Keratinocyte (primary cell): ENCODE results near the gene ZBTB21. TPM values are rescaled to one million over a fixed set of nuclear protein-coding genes. Genes with fewer than 3 reads are reported as not detected.

Experiments used
- DNase-seq: peaks from one replicate; pipeline ENCODE4 v3.0.0-alpha.2; 2011; ENCODE audit warnings: low read depth, missing footprints, low spot score
- FAIRE-seq: peaks from 2 replicates; lab custom pipeline; 2011; peaks lifted over from hg19 to GRCh38; lab: Jason Lieb, UNC
- H2AFZ ChIP-seq: 2 replicates; pipeline ENCODE4 v1.6.0; 2012; ENCODE audit warnings: low read length, control low read depth, inconsistent platforms; ENCODE audit not compliant: control insufficient read depth
- H3K27ac ChIP-seq: 2 replicates; pipeline ENCODE4 v1.5.1; 2011; ENCODE audit warnings: low read length; ENCODE audit not compliant: control insufficient read depth, insufficient read depth
- H3K27me3 ChIP-seq: 3 replicates; pipeline ENCODE4 v1.6.0; 2011; ENCODE audit warnings: low read length; ENCODE audit not compliant: control insufficient read depth, insufficient read depth; ENCODE audit errors: extremely low read depth
- H3K36me3 ChIP-seq, 2 experiments: 2 replicates in 1 of 2; 3 replicates in 1 of 2; pipeline ENCODE4 v1.5.1; 2011; ENCODE audit warnings: low read length in 2 of 2, mild to moderate bottlenecking in 1 of 2; ENCODE audit not compliant: control insufficient read depth in 2 of 2, insufficient read depth in 2 of 2; ENCODE audit errors: extremely low read depth in 1 of 2
- H3K4me1 ChIP-seq: 3 replicates; pipeline ENCODE4 v1.5.1; 2011; ENCODE audit warnings: low read length; ENCODE audit not compliant: control insufficient read depth, insufficient read depth; ENCODE audit errors: extremely low read depth
- H3K4me2 ChIP-seq: 3 replicates; pipeline ENCODE4 v1.6.0; 2011; ENCODE audit warnings: low read depth, low read length; ENCODE audit not compliant: control insufficient read depth, insufficient read depth; ENCODE audit errors: extremely low read depth
- H3K4me3 ChIP-seq, 3 experiments: fragments of 200-600 bp in 1 of 3; sonication (generic) in 1 of 3; 2 replicates in 2 of 3; 3 replicates in 1 of 3; pipeline ENCODE4 v1.5.1; 2011 to 2016; ENCODE audit warnings: low read length in 3 of 3, mild to moderate bottlenecking in 3 of 3, control low read depth in 2 of 3, inconsistent platforms in 1 of 3, low read depth in 1 of 3, mixed read lengths in 1 of 3, mixed run types in 1 of 3, moderate library complexity in 1 of 3; ENCODE audit not compliant: control insufficient read depth in 2 of 3, insufficient read depth in 2 of 3; ENCODE audit errors: extremely low read depth in 1 of 3
- H3K79me2 ChIP-seq: 2 replicates; pipeline ENCODE4 v1.6.0; 2012; ENCODE audit warnings: low read length; ENCODE audit not compliant: control insufficient read depth, insufficient read depth
- H3K9ac ChIP-seq: 3 replicates; pipeline ENCODE4 v1.6.0; 2011; ENCODE audit warnings: low read length; ENCODE audit not compliant: control insufficient read depth, insufficient read depth; ENCODE audit errors: extremely low read depth
- H3K9me1 ChIP-seq: 3 replicates; pipeline ENCODE4 v1.6.0; 2011; ENCODE audit warnings: low read length; ENCODE audit not compliant: control insufficient read depth, insufficient read depth; ENCODE audit errors: extremely low read depth
- H3K9me3 ChIP-seq: 2 replicates; pipeline ENCODE4 v1.5.1; 2012; ENCODE audit warnings: low read depth, low read length; ENCODE audit not compliant: control insufficient read depth
- H4K20me1 ChIP-seq: 3 replicates; pipeline ENCODE4 v1.6.0; 2011; ENCODE audit warnings: low read length; ENCODE audit not compliant: control insufficient read depth, insufficient read depth; ENCODE audit errors: extremely low read depth
- EZH2 ChIP-seq: IDR thresholded peaks from one replicate; pipeline ENCODE4 v1.6.1; 2012; ENCODE audit warnings: inconsistent platforms, mild to moderate bottlenecking, low read length, moderate library complexity
- dilution Hi-C: fragments of 300-500 bp; cut with MboI; formaldehyde crosslinking; loops from one replicate; pipeline ENCODE4 v1.7.0; 2020; ENCODE audit warnings: low sequenced_read_pairs; ENCODE audit not compliant: extremely low pct_ligation_motif_present
- polyA plus RNA-seq, 5 experiments: library from polyadenylated mRNA; depleted of rRNA in 3 of 5; stranded (reverse) in 3 of 5; stranded (forward) in 1 of 5; unstranded in 1 of 5; fragments of >200 nt; gene quantifications; 1 replicate in 1 of 5; 2 replicates in 3 of 5; 3 replicates in 1 of 5; pipeline versions ENCODE4 v1.2.1 to v1.2.3, GENCODE V29; 2011 to 2012; ENCODE audit warnings: missing spikeins in 2 of 5, low read depth in 1 of 5, low replicate concordance in 1 of 5
- TF ChIP-seq, protein P1 (sequence below), 3 experiments: IDR thresholded peaks in 1 of 3; conservative IDR thresholded peaks in 1 of 3; optimal IDR thresholded peaks in 1 of 3; 2 replicates in 2 of 3; 3 replicates in 1 of 3; pipeline versions ENCODE3 to v1.5.1; 2011; ENCODE audit warnings: low read length in 3 of 3, mild to moderate bottlenecking in 3 of 3, moderate library complexity in 2 of 3, control low read depth in 1 of 3, inconsistent platforms in 1 of 3; ENCODE audit not compliant: insufficient read depth in 2 of 3; ENCODE audit errors: extremely low read depth in 1 of 3

The ZBTB21 gene
- polyA plus RNA-seq, 1 donor (not counting 4 experiments of a cell fraction or from before 2014, with no cell fraction given) = 9.5 TPM

DNA sequence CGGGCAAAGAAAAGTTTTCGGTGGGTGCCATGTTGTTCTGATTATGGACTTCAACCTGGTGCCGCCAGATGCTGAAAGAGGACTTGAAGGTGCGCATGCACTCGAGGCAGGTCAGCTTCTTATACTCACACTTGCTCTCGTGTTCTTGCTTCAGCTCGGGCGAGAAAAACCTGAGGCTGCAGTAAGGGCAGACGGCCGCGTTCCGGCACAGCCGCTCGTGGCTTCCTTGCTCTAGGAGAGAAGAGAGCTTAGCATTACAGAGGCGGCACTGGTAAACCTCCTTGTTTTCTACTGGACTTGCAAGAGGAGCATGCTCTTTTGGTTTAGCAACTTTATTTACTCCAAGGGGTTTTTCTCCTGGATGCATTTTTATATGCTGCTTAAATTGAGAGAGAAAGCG, 18.5 kb downstream of the ZBTB21 start:
- Histone ChIP-seq H3K79me2 (no peaks in the 10 kb centered on the region), H3K9me1 (no peaks in the 10 kb centered on the region), H3K4me1 (no peaks in the 10 kb centered on the region), H3K27ac (no peak overlapping the region), H3K4me3 (no peak overlapping the region), H3K27me3 (no peaks in the 10 kb centered on the region), H3K9me3 (peaks cover 9% of the 10 kb centered on the region), H3K9ac (no peak overlapping the region), H3K4me2 (no peak overlapping the region), H3K36me3 (peaks cover 14 to 36% of the 10 kb centered on the region in 2 experiments), H2AFZ (no peak overlapping the region), H4K20me1 (no peaks in the 10 kb centered on the region)
- TF ChIP-seq, protein P1, sequence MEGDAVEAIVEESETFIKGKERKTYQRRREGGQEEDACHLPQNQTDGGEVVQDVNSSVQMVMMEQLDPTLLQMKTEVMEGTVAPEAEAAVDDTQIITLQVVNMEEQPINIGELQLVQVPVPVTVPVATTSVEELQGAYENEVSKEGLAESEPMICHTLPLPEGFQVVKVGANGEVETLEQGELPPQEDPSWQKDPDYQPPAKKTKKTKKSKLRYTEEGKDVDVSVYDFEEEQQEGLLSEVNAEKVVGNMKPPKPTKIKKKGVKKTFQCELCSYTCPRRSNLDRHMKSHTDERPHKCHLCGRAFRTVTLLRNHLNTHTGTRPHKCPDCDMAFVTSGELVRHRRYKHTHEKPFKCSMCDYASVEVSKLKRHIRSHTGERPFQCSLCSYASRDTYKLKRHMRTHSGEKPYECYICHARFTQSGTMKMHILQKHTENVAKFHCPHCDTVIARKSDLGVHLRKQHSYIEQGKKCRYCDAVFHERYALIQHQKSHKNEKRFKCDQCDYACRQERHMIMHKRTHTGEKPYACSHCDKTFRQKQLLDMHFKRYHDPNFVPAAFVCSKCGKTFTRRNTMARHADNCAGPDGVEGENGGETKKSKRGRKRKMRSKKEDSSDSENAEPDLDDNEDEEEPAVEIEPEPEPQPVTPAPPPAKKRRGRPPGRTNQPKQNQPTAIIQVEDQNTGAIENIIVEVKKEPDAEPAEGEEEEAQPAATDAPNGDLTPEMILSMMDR (optimal IDR thresholded peaks at IDR 0.05 in 1 of 3, IDR thresholded peaks at IDR 0.05 in 1 of 3, conservative IDR thresholded peaks at IDR 0.05 in 1 of 3; ENCODE audit: extremely low read depth in 1 of 3, insufficient read depth in 2 of 3, low read length in 3 of 3) = no peak
- no peak for TF ChIP-seq EZH2
- FAIRE-seq (no peak), DNase-seq (no peak)
- dilution Hi-C loops = no loop called here

DNA sequence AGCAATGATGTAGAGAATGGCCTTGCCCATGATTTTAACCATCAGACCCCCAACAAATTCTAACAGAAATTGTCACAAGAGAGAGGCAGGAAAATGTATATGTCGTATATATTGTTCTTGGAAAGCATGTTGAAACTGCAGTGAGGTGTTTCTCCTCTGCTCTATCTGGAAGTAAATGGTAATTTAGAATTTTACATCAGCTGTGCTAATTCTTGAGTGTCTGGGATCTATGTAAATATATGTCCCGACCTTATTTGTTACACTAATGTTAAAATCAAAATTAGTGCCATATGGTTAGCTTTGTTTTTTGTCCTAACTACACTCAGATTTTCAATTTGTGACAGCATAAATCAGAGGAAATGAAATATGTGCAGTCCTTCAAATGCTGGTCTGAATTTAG, 20.5 kb downstream of the ZBTB21 start:
- Histone ChIP-seq H3K9me1 (no peaks in the 10 kb centered on the region), H3K36me3 (peaks cover 11 to 31% of the 10 kb centered on the region in 2 experiments), H3K9me3 (no peaks in the 10 kb centered on the region), H3K4me3 (no peak overlapping the region), H3K27ac (no peak overlapping the region), H3K79me2 (no peaks in the 10 kb centered on the region), H4K20me1 (no peaks in the 10 kb centered on the region), H3K4me1 (no peaks in the 10 kb centered on the region), H3K4me2 (no peak overlapping the region), H2AFZ (no peak overlapping the region), H3K9ac (no peak overlapping the region), H3K27me3 (no peaks in the 10 kb centered on the region)
- DNase-seq = no peak
- FAIRE-seq = no peak
- dilution Hi-C loops = no loop called here
- TF ChIP-seq, protein P1 (optimal IDR thresholded peaks at IDR 0.05 in 1 of 3, IDR thresholded peaks at IDR 0.05 in 1 of 3, conservative IDR thresholded peaks at IDR 0.05 in 1 of 3; ENCODE audit: extremely low read depth in 1 of 3, insufficient read depth in 2 of 3, low read length in 3 of 3) = no peak
- no peak for TF ChIP-seq EZH2
